Stimulated activated CD8-positive, alpha-beta memory T cell treated with anti-CD3 and anti-CD28 coated beads, Interleukin-12 subunit alpha, Interleukin-12 subunit beta, amount 100 ng/mL, for 1 hour (primary cell): ENCODE measurements around the gene ANKRD61.
"Not testable (repeated sequence)": the region's sequence is repeated elsewhere in the genome, so short reads cannot be mapped to it uniquely, and the experiment has no call there.

ENCODE experiments used
- DNase-seq: peaks from one replicate; pipeline ENCODE4 v3.0.0-alpha.2; 2020; ENCODE audit warnings: low read depth

ANKRD61 gene

GRCh38 chr7:6032167-6032566 lies 991 bp downstream of the ANKRD61 start:
- no peak for DNase-seq

GRCh38 chr7:6032641-6033040 lies 1.5 kb downstream of the ANKRD61 start:
- no peak for DNase-seq

- DNase-seq, result no peak
These were observed 4.0 kb downstream of the ANKRD61 start for GRCh38 chr7:6035165-6035564.

- DNase-seq, result no peak
These were observed 4.5 kb downstream of the ANKRD61 start for GRCh38 chr7:6035686-6036085.

GRCh38 chr7:6049780-6050179 lies 18.6 kb downstream of the ANKRD61 start:
- DNase-seq, result no peak

- not testable (repeated sequence) for DNase-seq
These were observed 20.0 kb downstream of the ANKRD61 start for GRCh38 chr7:6051185-6051584.

- no peak for DNase-seq
These were observed 25.4 kb downstream of the ANKRD61 start for GRCh38 chr7:6056616-6057015.

- DNase-seq, result no peak
These were observed 26.3 kb downstream of the ANKRD61 start for GRCh38 chr7:6057316-6058129.

- DNase-seq, result not testable (repeated sequence)
These were observed 28.8 kb downstream of the ANKRD61 start for GRCh38 chr7:6059941-6060340.

- DNase-seq, result no peak
These were observed 40.2 kb downstream of the ANKRD61 start for GRCh38 chr7:6071406-6071805.

- no peak for DNase-seq
These were observed 43.6 kb downstream of the ANKRD61 start for GRCh38 chr7:6074612-6075380.

- DNase-seq, result no peak
These were observed 47.4 kb downstream of the ANKRD61 start for GRCh38 chr7:6078548-6078947.

GRCh38 chr7:6083047-6083446 lies 51.9 kb downstream of the ANKRD61 start:
- not testable (repeated sequence) for DNase-seq
